C4-2B (cell line): Measurements from ENCODE around the gene TMEM272.

Experiments used
- CTCF ChIP-seq: fragments of 450-650 bp; conservative IDR thresholded peaks from 2 replicates; pipeline ENCODE4 v1.5.1; 2017; ENCODE audit warnings: mild to moderate bottlenecking
- ZFX ChIP-seq: fragments of 450-650 bp; IDR thresholded peaks from 2 replicates; pipeline ENCODE4 v1.6.1; 2017

- no peak for TF ChIP-seq CTCF
- TF ChIP-seq ZFX, result no peak
These were observed 81.5 kb downstream of the TMEM272 start for GRCh38 chr13:51763486-51763885.
